NCI-H146 (cell line): ENCODE results near the gene DDR2.

Source experiments
- DNase-seq: peaks from one replicate; lab custom pipeline; 2025; lab: John Stamatoyannopoulos, UW

The DDR2 gene

DNA sequence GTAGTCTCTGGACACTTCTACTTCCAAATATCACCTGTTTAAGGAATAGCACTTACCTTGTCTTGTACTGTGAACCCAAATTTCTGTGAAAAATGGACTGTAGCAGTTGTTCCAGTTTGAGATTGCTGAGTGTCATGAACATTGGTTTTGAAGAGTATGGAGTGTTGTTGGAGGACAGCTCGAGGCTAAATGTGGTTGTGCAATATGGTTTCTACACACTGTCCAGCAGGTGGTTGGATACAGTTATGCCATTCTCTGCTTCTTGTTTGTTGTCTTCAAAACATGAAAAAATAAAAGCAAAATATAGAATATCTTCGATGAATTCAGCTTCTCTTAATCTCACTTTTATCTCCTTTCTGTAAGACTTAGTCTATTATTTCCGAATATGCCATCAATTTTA lies 67.1 kb downstream of the DDR2 start:
- no peak for DNase-seq

DNA sequence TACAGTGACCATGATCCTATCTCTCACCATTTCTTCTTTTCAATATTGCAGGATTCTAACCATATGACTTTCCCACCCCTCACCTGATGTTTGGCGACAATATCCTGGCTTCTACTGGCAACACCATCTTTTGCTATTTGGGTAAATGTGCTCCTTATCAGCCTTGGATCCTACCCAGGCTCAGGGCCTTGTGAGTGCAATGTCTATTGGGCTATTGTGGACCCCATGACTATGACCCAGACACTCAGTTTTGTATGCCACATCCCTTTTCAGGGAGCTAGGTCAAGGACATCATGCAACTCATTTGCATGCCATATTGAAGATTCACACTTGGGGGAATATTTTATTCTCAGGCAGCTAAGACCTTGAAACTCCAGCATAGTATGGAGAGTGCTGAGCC lies 67.9 kb downstream of the DDR2 start:
- DNase-seq = no peak

- no peak for DNase-seq
Measured at GRCh38 chr1:162701286-162701685, 69.0 kb downstream of the DDR2 start.

DNA sequence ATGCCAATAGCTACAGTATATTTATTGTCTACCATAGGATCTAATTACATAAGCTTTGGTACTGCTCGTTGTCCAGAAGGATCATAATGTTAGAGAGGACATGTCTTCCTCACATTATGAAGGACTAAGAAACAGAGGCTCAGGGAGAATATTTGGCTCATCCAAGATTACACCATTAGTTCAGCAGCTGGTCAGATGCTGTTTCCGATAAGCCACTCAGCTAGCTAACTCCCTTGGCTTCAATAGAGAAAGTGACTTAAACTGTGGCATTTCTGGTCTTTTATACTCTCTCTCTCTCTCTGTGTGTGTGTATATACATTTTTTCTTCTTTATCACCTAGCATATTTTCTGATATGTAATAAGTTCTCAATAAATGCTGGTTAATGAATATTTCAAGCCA lies 70.4 kb downstream of the DDR2 start:
- no peak for DNase-seq

- no peak for DNase-seq
Measured at GRCh38 chr1:162703708-162704107, 71.4 kb downstream of the DDR2 start.

- no peak for DNase-seq
Measured at GRCh38 chr1:162704673-162705424, 72.6 kb downstream of the DDR2 start.

GRCh38 chr1:162706003-162706402 lies 73.7 kb downstream of the DDR2 start:
- no peak for DNase-seq

GRCh38 chr1:162706606-162707005 lies 74.3 kb downstream of the DDR2 start:
- DNase-seq = no peak

- DNase-seq = no peak
Measured at GRCh38 chr1:162708286-162708685, 76.0 kb downstream of the DDR2 start.

DNA sequence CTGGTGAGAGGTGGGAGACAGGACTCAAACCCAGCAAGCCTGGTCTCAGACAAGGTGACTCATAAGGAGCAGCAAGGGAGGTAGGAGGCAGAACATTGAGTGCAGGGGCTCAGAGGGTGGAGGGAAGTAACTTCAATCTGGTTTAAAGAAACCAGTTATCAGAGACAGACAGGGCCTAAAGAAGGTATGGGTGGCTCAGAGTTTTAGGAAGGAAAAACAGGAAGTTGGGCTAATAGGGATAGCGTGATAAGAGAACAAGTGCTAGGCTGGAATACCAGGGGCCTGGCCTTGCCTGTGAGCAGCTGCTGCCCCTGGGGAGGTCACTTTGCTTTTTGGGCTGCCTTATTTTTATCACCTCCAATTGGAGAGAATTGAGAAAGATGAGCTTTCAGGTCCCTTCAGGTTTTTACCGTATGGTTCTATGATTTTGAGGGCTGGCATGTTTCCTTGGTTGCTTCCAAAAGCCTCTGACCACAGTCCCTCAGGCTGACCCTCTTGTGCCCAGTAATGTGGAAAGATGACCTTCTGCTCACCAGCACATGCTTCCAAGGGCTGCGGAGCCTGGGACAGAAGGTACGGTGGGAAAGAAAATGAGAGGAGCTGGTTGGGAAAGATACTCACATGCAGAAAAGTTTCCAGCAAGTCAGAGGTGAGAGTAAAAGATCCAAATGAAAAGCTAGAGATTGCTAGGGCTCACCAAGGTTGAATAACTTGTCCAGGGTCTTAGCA lies 77.0 kb downstream of the DDR2 start:
- DNase-seq = no peak

- DNase-seq = no peak
Measured at GRCh38 chr1:162709870-162710269, 77.6 kb downstream of the DDR2 start.

- DNase-seq = no peak
Measured at GRCh38 chr1:162710345-162710744, 78.1 kb downstream of the DDR2 start.

DNA sequence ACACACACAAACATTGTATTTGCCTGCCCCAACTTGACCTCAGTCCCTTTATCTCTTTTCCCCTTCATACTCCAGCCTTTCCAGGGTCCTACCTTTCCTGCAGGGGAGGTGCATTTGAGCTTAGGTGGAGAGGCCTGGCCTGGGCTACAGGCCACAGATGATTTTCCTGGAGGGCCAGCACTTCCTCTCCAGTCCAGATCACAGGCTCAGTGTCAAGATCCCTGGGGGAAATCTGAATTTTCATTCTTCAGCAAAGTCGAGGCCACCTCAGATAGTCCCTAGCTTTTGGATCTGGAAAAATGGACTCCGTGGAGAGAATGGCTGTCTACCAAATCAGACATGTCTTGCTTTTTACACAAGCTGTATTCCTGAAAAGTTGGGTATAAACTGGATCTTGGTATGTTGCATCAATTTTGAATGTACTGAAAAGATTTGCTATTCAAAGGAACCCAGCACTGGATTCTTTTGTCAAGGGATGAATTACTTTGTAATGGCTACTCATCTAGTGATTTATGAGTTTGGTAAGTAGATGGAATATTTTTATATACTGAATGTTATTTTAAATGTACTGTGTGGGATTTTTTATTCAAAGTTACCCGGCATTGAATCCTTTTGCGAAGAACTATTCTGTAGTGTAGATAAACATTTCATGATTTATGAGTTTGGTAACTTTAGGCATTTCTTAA lies 78.7 kb downstream of the DDR2 start:
- DNase-seq = no peak

- DNase-seq = no peak
Measured at GRCh38 chr1:162712317-162713029, 80.2 kb downstream of the DDR2 start.

- DNase-seq = no peak
Measured at GRCh38 chr1:162716123-162716522, 83.9 kb downstream of the DDR2 start.

- DNase-seq = no peak
Measured at GRCh38 chr1:162716552-162716951, 84.3 kb downstream of the DDR2 start.

- DNase-seq = no peak
Measured at GRCh38 chr1:162717548-162718184, 85.4 kb downstream of the DDR2 start.

- no peak for DNase-seq
Measured at GRCh38 chr1:162719678-162720077, 87.4 kb downstream of the DDR2 start.

GRCh38 chr1:162720996-162721395 lies 88.7 kb downstream of the DDR2 start:
- DNase-seq = no peak

GRCh38 chr1:162721471-162721870 lies 89.2 kb downstream of the DDR2 start:
- no peak for DNase-seq

- no peak for DNase-seq
Measured at GRCh38 chr1:162722036-162722435, 89.8 kb downstream of the DDR2 start.

DNA sequence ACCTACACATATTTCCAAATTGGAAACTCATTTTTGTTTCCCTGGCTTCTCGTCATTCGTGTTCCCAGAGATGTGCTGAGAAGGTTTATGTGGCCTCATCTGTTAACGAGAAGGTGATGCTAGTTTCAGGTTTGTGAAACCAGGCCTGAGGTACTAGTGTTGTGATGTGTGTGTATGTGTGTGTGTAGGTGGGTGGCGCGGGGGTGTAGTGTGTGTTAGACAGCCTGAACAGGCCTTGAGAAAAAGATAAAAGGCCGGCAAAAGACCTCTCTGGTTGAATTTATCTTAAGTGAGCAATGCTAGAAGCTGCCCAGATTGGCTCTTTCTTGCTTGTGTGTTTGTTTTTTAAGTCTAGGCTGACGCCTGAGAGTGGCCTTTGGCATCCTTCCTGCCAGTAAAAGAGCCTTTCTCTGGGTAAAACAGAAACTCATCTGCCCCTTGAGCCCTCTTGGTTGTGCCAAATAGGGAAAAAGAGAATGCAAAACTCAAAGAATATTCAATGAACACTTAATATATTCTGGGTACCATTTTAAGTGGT lies 92.4 kb downstream of the DDR2 start:
- DNase-seq = no peak
